Measurements from ENCODE around the gene IGBP1.

DNA sequence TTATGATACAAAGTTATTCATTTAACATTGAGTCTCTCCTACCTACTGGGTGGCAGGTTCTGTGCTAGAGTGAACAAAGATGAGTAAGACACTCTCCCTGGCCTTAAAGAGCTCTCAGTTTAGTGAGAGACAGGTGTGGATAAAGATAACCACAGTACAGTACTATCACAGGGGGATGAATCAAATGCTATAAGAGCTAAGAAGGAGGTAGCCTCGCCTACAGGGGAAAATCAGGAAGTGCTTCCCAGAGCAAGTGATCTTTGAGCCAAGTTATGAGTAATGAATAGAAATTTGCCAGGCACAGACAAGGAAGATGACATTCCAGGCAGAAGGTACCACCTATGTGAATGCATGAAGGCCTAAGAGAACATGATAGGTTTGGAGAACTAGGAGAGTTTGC, 3.4 kb upstream of the IGBP1 start:
- TF ChIP-seq, protein P1, sequence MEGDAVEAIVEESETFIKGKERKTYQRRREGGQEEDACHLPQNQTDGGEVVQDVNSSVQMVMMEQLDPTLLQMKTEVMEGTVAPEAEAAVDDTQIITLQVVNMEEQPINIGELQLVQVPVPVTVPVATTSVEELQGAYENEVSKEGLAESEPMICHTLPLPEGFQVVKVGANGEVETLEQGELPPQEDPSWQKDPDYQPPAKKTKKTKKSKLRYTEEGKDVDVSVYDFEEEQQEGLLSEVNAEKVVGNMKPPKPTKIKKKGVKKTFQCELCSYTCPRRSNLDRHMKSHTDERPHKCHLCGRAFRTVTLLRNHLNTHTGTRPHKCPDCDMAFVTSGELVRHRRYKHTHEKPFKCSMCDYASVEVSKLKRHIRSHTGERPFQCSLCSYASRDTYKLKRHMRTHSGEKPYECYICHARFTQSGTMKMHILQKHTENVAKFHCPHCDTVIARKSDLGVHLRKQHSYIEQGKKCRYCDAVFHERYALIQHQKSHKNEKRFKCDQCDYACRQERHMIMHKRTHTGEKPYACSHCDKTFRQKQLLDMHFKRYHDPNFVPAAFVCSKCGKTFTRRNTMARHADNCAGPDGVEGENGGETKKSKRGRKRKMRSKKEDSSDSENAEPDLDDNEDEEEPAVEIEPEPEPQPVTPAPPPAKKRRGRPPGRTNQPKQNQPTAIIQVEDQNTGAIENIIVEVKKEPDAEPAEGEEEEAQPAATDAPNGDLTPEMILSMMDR (conservative IDR thresholded peaks at IDR 0.05; ENCODE audit: low read length) = no peak
- TF ChIP-seq EZH2phosphoT487 (IDR thresholded peaks at IDR 0.05; ENCODE audit: borderline replicate concordance) = no peak
